Measurements from ENCODE around the gene TMEM63A. TPM values are rescaled to one million over a fixed set of nuclear protein-coding genes. Genes with fewer than 3 reads are reported as not detected.

TMEM63A gene
- total RNA-seq, 1 donor from 2014 or later, result 33.5 TPM

- H3K27ac Mint-ChIP-seq, result no peak overlapping the region
- no peaks in the 10 kb centered on the region for H3K27me3 Mint-ChIP-seq (ENCODE audit: low read depth)
- intact Hi-C loops (cut with micrococcal nuclease), result no loop called here
- H3K4me1 Mint-ChIP-seq (ENCODE audit: low read depth), result peaks cover 15% of the 10 kb centered on the region
- no peak for DNase-seq (ENCODE audit: low spot score)
- H3K36me3 Mint-ChIP-seq (ENCODE audit: low read depth), result peaks cover 47% of the 10 kb centered on the region
- no peaks in the 10 kb centered on the region for H3K9me3 Mint-ChIP-seq
- no peak overlapping the region for H3K4me3 Mint-ChIP-seq (ENCODE audit: low read depth)
Measured at GRCh38 chr1:225849925-225850324, 32.3 kb downstream of the TMEM63A start.

GRCh38 chr1:225848030-225848955 lies 33.9 kb downstream of the TMEM63A start:
- H3K27me3 Mint-ChIP-seq (ENCODE audit: low read depth), result no peaks in the 10 kb centered on the region
- H3K27ac Mint-ChIP-seq, result no peak overlapping the region
- H3K4me1 Mint-ChIP-seq (ENCODE audit: low read depth), result peaks cover 15% of the 10 kb centered on the region
- no peak overlapping the region for H3K4me3 Mint-ChIP-seq (ENCODE audit: low read depth)
- H3K9me3 Mint-ChIP-seq, result no peaks in the 10 kb centered on the region
- intact Hi-C loops (cut with micrococcal nuclease), result no loop called here
- peaks cover 33% of the 10 kb centered on the region for H3K36me3 Mint-ChIP-seq (ENCODE audit: low read depth)
- no peak for DNase-seq (ENCODE audit: low spot score)

- Mint-ChIP-seq H3K36me3 (ENCODE audit: low read depth) (peaks cover 32% of the 10 kb centered on the region), H3K4me1 (ENCODE audit: low read depth) (peaks cover 15% of the 10 kb centered on the region)
Measured at GRCh38 chr1:225847610-225848009, 34.6 kb downstream of the TMEM63A start.

GRCh38 chr1:225846331-225847310 lies 35.6 kb downstream of the TMEM63A start:
- intact Hi-C loops (cut with micrococcal nuclease), result no loop called here
- Mint-ChIP-seq H3K9me3 (no peaks in the 10 kb centered on the region), H3K27me3 (ENCODE audit: low read depth) (no peaks in the 10 kb centered on the region), H3K4me1 (ENCODE audit: low read depth) (peaks cover 11% of the 10 kb centered on the region), H3K4me3 (ENCODE audit: low read depth) (no peak overlapping the region), H3K36me3 (ENCODE audit: low read depth) (peaks cover 24% of the 10 kb centered on the region), H3K27ac (no peak overlapping the region)
- no peak for DNase-seq (ENCODE audit: low spot score)

More at GRCh38 chr1:225847610-225848009, 34.6 kb downstream of the TMEM63A start:
- no peaks in the 10 kb centered on the region for H3K9me3 Mint-ChIP-seq
- DNase-seq (ENCODE audit: low spot score), result no peak
- H3K27me3 Mint-ChIP-seq (ENCODE audit: low read depth), result no peaks in the 10 kb centered on the region
- H3K27ac Mint-ChIP-seq, result no peak overlapping the region
- intact Hi-C loops (cut with micrococcal nuclease), result no loop called here
- H3K4me3 Mint-ChIP-seq (ENCODE audit: low read depth), result no peak overlapping the region

DNA sequence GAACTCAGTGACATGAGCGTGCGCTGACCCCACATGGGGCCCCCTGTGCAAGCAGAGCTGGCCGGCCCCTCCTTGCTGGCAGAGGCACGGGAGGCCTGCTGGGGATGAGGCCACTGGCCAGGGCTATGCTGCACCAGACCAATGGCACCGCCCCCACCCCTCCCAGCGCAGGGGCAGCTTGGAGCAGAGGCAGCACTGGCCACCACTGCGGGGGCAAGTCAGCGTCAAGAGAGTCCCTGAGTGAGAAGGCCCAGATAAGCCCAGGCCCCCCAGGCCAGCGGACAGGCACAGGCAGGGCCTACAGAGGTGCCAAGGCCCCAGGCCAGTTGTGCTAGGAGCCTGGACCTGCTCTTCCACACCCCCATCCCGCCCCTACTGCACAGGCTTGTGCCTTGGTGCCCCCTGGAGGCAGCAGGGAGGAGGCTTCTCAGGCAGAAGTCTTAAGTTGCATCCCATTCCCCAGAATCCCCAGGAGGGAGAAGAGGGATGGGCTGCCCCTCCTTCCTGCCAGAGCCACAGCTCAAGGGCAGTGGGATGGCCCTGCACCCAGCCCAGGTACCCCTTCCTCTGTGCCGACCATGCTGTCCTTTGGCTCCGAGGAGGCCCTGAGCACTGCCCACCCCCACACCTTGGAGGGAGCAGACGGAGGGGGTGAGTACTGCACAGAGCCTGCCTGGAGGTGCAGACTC lies 36.5 kb downstream of the TMEM63A start:
- Mint-ChIP-seq H3K27me3 (ENCODE audit: low read depth) (no peaks in the 10 kb centered on the region), H3K4me3 (ENCODE audit: low read depth) (no peak overlapping the region), H3K4me1 (ENCODE audit: low read depth) (peaks cover 11% of the 10 kb centered on the region), H3K9me3 (no peaks in the 10 kb centered on the region), H3K27ac (no peak overlapping the region), H3K36me3 (ENCODE audit: low read depth) (peaks cover 19% of the 10 kb centered on the region)
- intact Hi-C loops (cut with micrococcal nuclease), result no loop called here
- no peak for DNase-seq (ENCODE audit: low spot score)

DNA sequence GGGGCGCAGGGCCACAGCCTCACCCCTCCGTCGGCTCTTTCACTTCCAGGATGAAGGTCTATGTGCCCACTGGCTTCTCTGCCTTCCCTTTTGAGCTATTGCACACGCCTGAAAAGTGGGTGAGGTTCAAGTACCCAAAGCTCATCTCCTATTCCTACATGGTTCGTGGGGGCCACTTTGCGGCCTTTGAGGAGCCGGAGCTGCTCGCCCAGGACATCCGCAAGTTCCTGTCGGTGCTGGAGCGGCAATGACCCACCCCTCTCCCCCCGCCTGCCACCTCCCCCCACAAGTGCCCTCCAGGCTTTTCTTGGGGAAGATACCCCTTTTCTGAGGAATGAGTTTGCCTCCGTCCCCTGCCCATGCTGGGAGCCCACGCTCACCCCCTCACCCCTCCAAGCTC lies 37.1 kb downstream of the TMEM63A start:
- DNase-seq (ENCODE audit: low spot score), result no peak
- H3K36me3 Mint-ChIP-seq (ENCODE audit: low read depth), result peaks cover 18% of the 10 kb centered on the region
- peaks cover 11% of the 10 kb centered on the region for H3K4me1 Mint-ChIP-seq (ENCODE audit: low read depth)

DNA sequence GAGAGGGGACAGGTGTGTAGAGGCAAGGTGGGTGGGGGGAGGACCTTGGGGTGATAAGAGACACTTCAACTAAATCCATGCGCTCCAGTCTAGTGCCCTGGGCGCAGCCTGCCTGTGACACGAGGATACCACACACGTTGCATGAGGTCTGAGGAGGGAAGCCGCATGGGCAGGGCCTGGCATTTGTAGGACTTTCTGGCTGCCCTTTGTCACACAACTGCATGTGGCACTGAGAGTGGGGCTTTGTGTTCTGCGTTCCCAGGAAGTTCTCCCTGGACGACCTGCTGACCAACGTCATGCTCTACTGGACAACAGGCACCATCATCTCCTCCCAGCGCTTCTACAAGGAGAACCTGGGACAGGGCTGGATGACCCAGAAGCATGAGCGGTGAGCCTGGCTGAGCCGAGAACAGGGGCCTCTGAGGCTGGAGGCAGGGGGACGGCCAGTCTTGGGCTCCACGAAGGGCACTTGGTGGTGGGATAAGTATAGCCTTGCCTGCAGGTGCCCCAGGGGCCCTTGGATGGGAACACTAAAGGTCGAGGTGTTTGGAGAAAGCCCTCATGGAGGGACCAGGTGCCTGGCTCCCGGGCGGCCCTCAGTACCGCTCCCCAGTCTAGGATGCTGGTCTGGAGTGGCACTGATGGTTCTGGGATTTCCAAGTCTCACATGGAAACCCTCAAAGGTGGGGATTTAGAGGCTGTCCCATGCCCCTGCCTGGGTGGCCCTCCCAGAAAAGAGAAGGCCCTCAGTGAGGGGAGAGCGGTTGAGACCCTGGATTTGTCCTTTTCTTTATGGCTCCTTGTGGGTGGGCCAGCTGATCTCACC lies 37.7 kb downstream of the TMEM63A start:
- Mint-ChIP-seq H3K9me3 (no peaks in the 10 kb centered on the region), H3K4me3 (ENCODE audit: low read depth) (no peak overlapping the region), H3K36me3 (ENCODE audit: low read depth) (peaks cover 13% of the 10 kb centered on the region), H3K4me1 (ENCODE audit: low read depth) (peaks cover 11% of the 10 kb centered on the region), H3K27me3 (ENCODE audit: low read depth) (no peaks in the 10 kb centered on the region), H3K27ac (no peak overlapping the region)
- DNase-seq (ENCODE audit: low spot score), result no peak
- intact Hi-C loops (cut with micrococcal nuclease), result no loop called here

More for the DNA sequence above, 37.1 kb downstream of the TMEM63A start:
- intact Hi-C loops (cut with micrococcal nuclease), result no loop called here
- Mint-ChIP-seq H3K4me3 (ENCODE audit: low read depth) (no peak overlapping the region), H3K9me3 (no peaks in the 10 kb centered on the region), H3K27ac (no peak overlapping the region), H3K27me3 (ENCODE audit: low read depth) (no peaks in the 10 kb centered on the region)

GRCh38 chr1:225843426-225843795 lies 38.8 kb downstream of the TMEM63A start:
- Mint-ChIP-seq H3K9me3 (no peaks in the 10 kb centered on the region), H3K36me3 (ENCODE audit: low read depth) (peaks cover 8% of the 10 kb centered on the region), H3K27ac (no peak overlapping the region), H3K4me3 (ENCODE audit: low read depth) (no peak overlapping the region), H3K4me1 (ENCODE audit: low read depth) (peaks cover 5% of the 10 kb centered on the region), H3K27me3 (ENCODE audit: low read depth) (no peaks in the 10 kb centered on the region)
- intact Hi-C loops (cut with micrococcal nuclease), result no loop called here
- no peak for DNase-seq (ENCODE audit: low spot score)

GRCh38 chr1:225842788-225843425 lies 39.3 kb downstream of the TMEM63A start:
- H3K27me3 Mint-ChIP-seq (ENCODE audit: low read depth), result no peaks in the 10 kb centered on the region
- intact Hi-C loops (cut with micrococcal nuclease), result no loop called here
- no peaks in the 10 kb centered on the region for H3K9me3 Mint-ChIP-seq
- H3K4me3 Mint-ChIP-seq (ENCODE audit: low read depth), result no peak overlapping the region
- H3K4me1 Mint-ChIP-seq (ENCODE audit: low read depth), result peaks cover under 1% of the 10 kb centered on the region
- no peak overlapping the region for H3K27ac Mint-ChIP-seq
- DNase-seq (ENCODE audit: low spot score), result no peak
- peaks cover 2% of the 10 kb centered on the region for H3K36me3 Mint-ChIP-seq (ENCODE audit: low read depth)

- peaks cover 2% of the 10 kb centered on the region for H3K36me3 Mint-ChIP-seq (ENCODE audit: low read depth)
- H3K4me1 Mint-ChIP-seq (ENCODE audit: low read depth), result no peaks in the 10 kb centered on the region
- H3K27me3 Mint-ChIP-seq (ENCODE audit: low read depth), result no peaks in the 10 kb centered on the region
- no peak for DNase-seq (ENCODE audit: low spot score)
- no peaks in the 10 kb centered on the region for H3K9me3 Mint-ChIP-seq
- no peak overlapping the region for H3K4me3 Mint-ChIP-seq (ENCODE audit: low read depth)
- intact Hi-C loops (cut with micrococcal nuclease), result no loop called here
- no peak overlapping the region for H3K27ac Mint-ChIP-seq
Measured at GRCh38 chr1:225842074-225842473, 40.1 kb downstream of the TMEM63A start.

- H3K27me3 Mint-ChIP-seq (ENCODE audit: low read depth), result no peaks in the 10 kb centered on the region
- no peak for DNase-seq (ENCODE audit: low spot score)
- no peaks in the 10 kb centered on the region for H3K9me3 Mint-ChIP-seq
- no peaks in the 10 kb centered on the region for H3K36me3 Mint-ChIP-seq (ENCODE audit: low read depth)
- intact Hi-C loops (cut with micrococcal nuclease), result no loop called here
- no peak overlapping the region for H3K4me3 Mint-ChIP-seq (ENCODE audit: low read depth)
- H3K4me1 Mint-ChIP-seq (ENCODE audit: low read depth), result no peaks in the 10 kb centered on the region
- H3K27ac Mint-ChIP-seq, result no peak overlapping the region
Measured at GRCh38 chr1:225840713-225841112, 41.5 kb downstream of the TMEM63A start.

Data from activated T-helper 2 cell treated with anti-CD3 and anti-CD28 coated beads, Interferon-gamma antibody, Interleukin-2, Interleukin-4, amounts not matched to agents 10 μg/mL and 5 μg/mL and 100 μg/mL, durations not matched to agents 14 hours and 24 hours and 36 hours (primary cell).